HG03378 (cell line): ENCODE measurements around the gene ALAS1.
A peak's percentile ranks its signal among the peaks of the same experiment; 100 is the strongest.

Source experiments
- ATAC-seq: cut with Tn5 transposase; IDR thresholded peaks from one replicate; pipeline ENCODE4 v1.9.1; 2021; ENCODE audit warnings: mild to moderate bottlenecking, moderate library complexity; ENCODE audit not compliant: unreplicated experiment

ALAS1 gene

DNA sequence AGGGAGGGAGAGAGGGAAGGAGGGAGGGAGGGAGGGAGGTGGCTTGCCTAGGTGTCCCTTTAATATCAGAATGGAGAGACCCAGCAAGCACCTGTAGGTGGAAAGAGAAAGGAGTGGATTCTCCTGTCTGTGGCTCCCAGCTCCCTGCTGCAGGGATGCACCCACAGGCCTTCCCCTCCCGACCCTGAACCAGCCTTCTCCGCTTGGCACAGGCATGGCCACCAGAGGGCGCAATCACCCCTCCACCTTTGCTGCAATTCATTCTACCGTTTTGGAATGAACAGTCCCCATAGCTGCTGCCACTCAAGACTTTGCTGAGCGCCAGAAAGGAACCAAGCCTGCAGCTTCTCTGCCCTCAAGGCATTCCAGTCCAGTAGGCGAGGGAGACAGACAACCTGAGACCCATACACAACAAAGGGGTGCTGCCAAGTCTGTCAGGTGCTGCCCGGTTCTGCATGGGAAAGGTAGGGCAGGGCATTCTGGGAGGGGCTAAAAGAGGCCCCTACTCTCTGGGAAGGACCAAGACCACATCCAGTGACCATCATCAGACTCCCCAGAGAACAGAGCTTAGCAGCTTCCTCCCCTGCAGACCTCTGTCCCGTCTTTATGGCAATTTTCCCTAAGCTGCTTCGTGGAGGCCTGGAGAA lies 22.5 kb downstream of the ALAS1 start:
- peak; percentile 53 for ATAC-seq

DNA sequence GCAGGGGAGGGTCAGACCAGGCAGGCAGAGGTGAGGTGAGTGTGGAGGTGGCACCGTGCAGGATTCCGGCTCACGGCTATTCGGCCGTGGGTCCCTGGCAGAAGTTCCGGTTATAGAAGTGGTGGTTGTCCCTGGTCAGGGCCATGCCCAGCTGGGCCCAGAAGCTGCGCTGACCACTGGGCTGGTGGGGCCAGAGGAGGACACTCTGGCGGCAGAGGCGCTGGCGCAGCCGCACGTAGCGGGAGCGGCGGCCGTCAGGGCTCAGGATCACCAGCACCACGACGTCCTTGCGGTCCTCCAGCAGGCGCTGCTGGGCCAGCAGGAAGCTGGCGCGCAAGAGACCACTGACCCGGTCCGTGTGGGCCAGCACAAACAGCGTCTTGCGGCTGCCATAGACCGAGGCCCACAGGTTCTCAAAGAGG lies 23.2 kb downstream of the ALAS1 start:
- no peak for ATAC-seq

DNA sequence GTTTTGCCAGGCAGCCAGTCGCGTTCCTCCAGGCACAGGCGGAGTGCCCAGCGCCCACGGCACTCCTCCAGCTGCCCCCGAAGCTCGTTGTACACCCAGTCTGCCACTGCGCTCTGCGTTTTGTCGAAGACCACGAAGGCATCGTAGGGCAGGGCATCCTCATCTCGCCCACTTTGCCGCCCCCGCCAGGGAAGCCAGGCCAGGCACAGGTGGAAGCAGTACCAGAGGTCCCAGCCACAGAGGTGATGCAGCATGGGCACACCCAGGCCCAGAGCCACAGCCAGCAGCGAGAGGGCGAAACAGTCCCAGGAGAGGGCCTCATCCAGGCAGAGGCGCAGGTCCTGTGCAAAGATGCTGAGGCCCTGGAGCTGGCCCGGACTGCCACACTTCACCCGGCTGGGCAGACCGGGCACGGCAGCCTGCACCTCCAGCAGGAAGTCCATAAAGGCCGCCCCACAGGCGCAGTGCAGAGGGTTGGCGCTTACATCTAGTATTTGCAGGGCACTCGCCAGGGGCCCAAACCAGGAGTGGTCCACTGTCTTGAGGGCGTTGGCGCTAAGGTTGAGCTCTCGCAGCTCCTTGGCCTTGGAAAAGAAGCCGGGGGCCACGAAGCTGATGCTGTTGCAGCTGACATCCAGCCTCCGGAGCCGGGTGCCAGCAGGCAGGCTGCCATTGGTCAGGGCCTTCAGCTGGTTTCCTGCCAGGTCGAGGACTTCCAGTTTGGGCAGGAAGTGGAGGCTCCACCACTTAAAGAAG lies 23.8 kb downstream of the ALAS1 start:
- ATAC-seq, result no peak

DNA sequence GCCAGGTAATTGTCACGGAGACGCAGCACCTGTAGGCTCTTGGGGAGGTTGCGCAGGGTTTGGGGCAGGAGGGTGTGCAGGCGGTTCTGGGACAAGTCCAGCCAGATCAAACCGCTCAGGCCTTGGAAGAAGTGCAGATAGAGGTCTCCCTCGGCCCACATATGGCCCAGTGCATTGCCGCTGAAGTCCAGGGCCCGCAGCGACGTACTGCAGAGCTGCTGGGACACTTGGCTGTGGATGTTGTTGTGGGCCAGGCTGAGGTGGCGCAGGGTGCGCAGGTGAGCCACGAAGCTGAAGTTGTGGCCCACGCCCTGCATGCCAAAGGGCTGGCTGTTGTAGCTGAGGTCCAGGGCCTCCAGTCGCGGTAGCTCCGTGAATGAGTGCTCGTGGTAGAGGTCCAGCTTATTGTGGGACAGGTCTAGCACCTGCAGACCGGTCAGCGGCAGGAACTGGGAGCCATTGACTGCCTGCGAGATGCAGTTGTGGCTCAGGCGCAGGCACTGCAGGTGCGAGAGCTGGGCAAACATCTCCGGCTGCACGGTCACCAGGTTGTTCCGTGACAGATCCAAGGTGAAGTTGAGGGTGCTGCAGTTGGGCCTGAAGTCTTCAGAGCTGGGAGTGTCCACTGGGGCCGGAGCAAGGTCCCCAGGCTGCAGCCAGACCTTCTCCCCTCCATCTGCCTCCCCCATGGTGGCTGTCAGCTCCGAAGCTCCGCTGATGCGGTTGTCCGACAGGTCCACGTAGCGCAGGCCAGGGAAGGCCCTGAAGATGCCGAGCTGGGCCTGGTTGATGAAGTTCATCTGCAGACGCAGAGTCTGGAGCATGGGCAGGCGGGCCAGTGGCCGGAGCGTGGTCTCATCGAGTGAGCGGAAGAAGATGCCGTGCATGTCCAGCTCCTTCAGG lies 24.6 kb downstream of the ALAS1 start:
- no peak for ATAC-seq

DNA sequence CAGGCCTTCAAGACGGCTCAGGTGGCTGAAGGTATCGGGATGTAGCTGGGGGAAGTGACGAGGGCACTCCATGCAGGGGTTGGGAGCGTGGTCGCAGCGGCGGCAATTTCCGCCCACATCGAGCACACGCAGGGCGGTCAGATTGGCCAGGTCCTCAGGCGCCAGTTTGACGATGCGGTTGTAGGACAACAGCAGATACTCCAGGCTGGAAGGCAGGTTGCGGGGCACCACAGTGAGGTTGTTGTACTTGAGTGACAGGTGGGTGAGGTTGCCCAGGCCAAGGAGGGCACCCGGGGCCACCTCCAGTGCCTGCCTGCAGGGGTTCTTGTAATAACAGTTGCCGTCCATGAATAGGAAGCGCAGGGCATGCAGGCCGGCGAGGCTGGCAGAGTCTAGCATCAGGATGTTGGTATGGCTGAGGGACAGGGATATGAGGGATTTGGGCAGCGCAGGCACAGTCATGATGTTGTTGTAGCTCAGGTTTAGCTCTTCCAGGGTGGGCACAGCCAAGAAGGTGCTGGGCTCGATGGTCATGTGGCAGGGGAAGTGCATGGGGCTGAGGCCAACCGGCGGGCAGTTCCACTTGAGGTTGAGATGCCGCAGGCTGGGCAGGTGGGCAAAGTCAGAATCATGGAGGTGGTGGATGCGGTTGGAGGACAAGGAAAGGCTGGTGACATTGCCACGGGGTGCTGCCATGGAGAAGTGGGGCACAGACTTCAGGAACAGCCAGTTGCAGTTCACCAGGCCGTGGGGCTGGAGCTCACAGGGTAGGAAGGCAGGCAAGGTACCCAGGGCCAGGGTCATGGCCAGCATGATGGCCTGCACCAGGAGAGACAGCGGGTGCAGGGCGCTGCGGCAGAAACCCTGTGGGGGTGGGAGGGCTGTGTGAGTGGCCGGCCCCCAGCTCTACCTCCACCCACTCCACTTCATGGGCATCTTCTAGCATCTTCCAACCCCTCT lies 25.8 kb downstream of the ALAS1 start:
- no peak for ATAC-seq

DNA sequence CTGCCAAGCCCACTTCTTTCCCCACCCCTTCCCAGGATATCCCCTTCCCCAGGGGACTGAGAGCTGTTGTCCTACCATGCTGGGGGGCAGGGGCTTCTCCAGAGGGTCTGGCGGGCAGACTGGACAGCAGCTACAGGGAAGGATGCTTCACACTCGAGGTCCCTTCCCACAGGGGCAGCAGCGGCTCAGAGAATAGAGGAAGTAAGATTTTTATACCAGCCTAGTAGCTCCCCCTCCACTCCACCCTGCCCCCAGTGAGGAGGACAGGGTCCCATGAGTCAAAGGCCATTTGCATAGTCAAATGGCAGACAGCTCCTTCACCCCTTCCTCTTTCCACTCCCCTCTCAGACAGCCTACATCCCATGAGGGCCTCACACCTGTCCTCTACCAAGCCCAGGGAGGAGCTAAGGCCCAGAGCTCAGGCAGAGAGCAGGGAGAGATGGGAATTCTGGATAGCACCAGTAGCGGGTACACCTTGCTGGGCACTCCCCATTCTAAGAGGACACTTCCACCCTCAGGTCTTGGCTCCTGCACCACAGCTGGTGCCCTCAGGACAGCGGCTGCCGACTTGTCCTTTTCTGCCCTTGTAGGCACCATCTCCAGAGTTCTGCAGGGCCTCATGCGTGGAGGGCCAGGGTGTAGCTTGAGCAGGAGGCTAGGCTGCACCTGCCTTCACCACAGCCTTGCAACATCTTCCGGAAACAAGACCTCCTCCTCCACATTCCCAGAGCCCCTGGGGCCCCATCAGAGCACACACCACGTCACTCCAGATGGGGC lies 27.7 kb downstream of the ALAS1 start, which contains the start of gene TLR9:
TLR9 (minus strand) TSS at position 194 of the 777 bp plus-strand sequence; CDS start at position 78, 116 bp downstream.
- ATAC-seq, result peak; percentile 78

DNA sequence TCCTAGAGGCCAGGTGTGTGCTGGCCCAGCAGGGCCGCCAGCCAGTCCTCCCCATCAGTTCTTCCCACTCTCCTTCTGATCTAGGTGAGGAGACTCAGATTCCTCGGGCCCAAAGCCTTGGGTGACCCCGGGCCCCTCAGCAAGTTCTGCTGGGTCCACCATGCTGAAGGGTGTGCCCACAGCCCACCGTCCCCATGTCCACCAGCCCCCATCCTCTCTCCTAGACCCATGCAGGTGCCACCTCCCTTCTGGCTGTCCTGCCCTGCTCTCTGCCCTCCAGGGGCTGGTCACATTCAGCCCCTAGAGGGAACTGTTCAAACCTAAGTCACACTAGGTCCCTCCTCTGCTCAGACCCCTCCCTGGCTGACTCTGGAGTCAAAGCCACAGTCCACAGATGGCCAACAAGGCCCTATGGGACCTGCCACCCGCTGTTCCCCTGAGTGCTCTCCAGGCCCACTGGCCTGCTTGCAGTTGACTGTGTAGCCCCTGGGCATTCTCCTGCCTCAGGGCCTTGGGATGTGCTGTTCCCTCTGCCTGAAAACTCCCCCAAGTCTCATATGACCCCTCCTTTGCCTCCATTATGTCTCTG lies 28.4 kb downstream of the ALAS1 start:
- no peak for ATAC-seq

DNA sequence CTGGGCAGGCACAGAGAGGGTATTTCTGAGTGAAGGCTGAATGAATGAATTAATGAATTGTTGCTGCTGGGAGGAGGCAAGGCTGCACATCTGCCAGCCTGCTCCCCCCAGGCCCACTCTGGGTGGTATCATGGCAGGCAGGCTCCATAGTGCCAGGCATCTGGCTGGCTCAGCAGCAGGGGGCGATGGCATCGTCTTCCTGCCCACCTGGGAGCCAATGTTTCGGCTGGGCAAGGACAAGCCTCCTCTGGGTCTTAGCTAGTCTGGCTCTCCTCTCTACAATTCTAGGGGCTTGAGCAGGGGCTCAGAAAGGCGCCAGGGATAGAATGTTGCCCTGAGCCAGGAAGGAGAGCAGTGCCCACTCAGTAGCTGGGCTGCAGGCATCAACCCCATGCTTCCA lies 29.2 kb downstream of the ALAS1 start:
- no peak for ATAC-seq

DNA sequence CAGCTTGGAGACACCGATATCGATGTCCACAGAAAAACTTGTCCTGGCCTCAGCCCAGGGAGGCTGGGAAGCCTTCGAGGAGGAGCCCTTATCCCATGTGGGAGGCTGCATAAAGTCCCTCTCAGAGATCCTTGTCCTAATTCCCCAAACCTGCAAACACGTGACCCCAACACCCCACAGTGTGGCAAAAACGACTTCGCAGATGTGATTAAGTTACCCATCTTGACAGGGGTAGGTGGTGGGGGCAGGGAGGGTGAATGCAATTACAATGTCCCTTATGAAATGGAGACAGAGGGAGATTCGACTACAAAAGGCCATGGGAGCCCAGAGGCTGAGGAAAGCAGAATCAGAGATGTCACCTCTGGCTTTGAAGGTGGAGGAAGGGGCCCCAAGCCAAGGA lies 29.8 kb downstream of the ALAS1 start:
- no peak for ATAC-seq

DNA sequence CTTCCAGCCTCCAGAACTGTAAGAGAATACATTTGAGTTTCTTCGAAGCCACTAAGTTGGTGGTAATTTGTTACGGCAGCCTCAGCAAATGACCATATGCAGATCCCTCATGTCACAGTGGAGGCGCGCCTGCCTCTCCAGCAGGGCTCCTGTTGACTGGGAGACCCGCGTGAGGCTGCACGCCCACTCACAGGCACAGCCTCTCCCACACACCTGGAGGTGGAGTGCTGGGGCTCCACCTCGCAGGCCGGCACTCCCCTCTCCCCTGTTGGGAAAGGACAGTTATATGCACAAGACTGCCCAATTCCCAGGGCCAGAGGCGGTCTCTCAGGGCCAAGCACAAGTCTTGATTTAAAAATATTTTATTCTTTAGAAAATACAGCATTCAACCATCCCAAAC lies 30.3 kb downstream of the ALAS1 start:
- ATAC-seq, result no peak

DNA sequence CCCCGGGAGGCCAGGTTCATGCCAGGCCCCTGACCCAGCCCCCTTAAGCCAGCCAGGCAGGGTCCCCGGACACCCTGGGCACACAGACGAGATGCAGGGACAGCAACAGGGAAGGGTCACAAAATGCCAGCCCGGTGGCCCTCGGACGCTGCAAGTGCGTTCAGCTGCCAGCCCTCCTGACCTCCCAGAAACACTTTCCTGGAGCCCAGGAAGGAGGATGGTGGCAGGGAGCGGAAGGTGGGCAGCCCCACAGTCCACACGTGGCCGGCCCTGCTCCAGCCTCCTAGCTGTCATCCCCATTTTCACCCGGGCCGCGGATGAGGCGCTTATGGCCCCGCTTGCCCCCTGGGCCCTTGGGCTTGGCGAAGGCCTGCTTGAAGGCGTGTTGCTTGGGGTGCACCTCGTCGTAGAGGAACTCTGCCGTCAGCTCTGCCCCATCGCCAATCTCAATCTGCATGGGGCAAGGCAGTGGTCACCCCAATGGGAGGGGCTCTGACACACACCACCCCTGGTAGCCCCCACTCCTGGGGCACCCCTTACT lies 30.9 kb downstream of the ALAS1 start:
- no peak for ATAC-seq

DNA sequence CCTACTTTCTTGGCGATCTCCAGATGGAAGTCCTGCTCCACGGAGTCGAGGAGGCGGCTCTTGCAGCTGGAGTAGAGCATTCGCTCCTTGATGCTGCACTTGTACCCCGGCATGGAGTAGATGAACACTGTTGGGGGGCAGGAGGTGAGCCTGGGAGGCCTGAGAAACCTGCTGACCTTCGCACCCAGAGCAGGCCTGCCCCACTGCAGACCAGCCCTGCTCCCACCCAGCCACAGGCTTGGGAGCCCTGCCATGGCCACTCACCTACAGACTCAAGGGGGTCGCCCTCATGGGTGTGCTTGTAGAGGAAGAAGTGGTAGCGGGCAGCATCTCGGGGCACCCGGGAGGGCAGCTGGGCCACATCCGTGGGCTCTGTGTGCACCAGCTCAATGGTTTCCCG lies 31.7 kb downstream of the ALAS1 start:
- ATAC-seq, result no peak

DNA sequence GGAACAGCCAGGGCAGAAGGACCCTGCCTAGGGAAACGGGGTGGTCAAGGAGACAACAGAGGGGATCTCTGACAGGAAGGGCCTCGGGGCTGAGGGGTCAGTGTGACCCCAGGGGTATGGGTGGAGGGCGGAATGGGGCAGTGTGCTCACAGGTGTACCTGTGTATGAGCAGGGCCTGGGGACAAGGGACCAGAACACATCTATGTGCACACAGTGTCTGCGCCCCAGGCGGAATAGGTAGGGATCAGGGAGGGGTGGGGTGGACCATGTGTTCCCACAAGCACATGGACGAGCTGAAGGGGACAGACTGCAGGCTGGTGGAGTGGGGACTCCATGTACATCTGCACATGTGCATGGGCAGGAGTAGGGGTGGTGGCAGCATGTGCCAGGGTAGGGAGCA lies 32.5 kb downstream of the ALAS1 start:
- no peak for ATAC-seq

DNA sequence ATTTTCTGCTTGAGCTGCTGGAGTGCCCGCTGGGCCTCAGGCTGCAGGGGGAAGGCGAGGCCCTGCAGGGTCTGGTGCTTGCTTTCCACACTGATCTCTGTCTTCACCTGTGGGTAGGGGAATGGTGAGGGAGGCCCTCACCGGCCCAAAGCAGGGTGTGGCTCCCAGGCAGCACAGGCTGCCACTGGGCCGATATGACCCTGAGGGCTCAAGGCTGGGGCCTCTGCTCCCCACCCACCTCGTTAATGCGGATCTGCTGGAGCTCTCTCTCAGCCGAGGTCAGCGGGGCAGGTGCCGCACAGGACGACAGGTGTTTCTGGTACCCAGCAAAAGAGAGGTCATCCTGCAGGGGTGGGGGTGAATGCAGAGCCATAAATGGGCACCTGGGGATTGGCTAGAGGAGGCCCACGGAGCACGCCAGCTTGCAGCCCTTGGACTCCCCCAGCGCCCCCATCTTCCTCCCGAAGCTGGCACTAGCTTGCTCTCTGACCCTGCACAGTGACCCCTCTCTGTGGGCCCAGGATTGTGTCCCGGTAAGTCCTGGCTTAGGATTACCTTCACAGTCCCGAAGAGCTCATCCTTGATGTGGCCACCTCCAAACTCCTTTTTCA lies 33.0 kb downstream of the ALAS1 start:
- ATAC-seq, result no peak

DNA sequence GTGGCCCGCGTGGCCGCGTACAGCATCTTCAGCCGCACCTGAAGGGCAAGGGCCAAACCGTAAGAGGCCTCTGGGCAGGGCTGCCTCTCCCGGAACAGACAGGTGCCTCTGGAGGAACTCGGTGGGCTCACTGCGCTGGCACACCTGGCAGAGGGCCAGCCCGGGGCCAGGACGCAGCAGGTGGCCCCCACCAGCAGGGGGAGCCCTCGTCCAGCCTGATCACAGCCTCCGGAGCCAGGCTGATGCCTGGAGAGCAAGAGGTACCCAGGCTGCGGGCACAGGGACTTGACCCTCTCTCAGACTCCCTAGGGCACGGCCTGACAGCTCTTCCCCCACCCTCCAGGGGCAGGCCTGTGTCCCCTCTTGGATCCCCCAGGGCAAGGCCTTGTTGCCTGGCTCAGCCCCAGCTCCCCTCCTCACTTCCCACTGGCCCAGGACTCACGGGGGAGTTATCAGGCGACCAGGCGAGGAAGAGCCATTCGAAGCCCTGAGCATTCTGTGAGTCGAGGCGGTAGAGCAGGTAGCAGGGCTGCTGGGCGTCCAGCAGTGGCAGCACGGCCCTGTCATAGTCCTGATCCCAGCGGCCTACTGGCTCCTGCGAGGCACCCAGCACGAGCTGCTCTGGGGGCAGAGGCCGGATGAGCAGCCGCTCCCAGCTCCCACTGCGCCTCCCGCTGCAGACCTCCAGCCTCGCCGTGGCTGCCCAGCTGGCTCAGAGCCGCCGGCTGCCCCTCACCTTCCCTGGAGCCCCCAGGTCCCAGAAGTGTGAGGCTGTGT lies 33.7 kb downstream of the ALAS1 start:
- no peak for ATAC-seq

DNA sequence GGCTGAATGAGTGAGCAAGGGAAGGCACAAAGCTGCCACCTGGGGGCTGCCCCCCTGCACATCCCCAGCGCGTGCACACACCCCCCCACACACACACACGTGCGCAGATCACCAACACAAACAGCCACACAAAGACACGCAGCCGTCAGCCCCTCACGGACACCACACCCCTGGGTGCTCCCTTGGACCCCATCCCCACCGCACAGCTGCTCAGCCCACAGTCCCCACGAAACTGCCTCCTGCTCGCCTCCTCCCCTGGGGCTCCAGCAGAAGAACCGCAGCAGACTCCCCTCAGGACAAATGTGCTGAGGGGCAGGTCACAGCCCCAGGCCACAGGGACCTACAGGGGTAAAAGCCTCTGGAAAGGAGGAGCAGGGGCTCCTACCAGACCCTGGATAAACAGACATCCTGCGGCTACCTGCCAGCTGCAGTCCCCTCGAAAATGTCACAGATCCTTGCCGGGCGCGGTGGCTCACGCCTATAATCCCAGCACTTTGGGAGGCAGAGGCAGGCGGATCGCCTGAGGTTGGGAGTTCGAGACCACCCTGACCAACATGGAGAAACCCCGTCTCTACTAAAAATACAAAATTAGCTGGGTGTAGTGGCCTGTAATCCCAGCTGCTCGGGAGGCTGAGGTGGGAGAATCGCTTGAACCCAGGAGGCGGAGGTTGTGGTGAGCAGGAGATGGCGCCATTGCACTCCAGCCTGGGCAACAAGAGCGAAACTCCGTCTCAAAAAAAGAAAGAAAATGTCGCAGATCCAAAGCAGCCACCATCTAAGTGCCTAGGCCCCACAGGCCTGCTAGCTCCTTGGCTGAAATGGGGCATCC lies 34.5 kb downstream of the ALAS1 start:
- ATAC-seq, result no peak

DNA sequence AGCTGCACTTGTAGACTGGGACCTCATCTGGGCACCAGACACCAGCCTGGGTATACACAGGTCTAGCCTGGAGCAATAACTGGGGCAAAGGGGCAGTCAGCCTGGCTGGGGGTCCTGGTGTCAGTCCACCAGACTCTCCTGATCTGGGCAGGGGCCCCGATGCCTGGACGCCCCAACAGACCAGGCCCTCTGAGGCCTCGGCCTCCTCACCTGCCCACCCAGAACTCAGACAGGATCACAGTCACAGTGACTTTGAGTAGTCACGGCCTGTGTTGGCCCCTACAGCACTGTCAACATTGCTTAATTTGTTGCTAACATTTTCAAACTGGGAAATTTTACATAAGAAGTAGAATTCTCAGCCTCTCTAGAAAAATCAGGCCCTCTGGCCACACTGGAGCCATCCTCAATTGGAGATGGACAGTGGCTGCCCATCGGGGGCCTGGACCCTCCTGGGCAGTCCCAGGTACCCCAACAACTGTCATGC lies 35.2 kb downstream of the ALAS1 start:
- ATAC-seq, result no peak
